ENCODE measurements around the gene PPP1R26. TPM values are rescaled to one million over a fixed set of nuclear protein-coding genes. Genes with fewer than 3 reads are reported as not detected.

The PPP1R26 gene
- total and polyA plus RNA-seq, 2 of the 13 experiments (the other 11 are each of a cell fraction or from before 2014, with no cell fraction given), result 8.6 to 11.6 TPM

- TF ChIP-seq ZNF225 (CRISPR knock-in tag; IDR thresholded peaks at IDR 0.05) (no peak), CENPT (CRISPR knock-in tag; IDR thresholded peaks at IDR 0.05; ENCODE audit: low read depth) (0 out of 2 replicates have a peak, but pooled peaks have one; percentile 47), ZNF496 (CRISPR knock-in tag; IDR thresholded peaks at IDR 0.05; ENCODE audit: insufficient replicate concordance) (no peak), CBFB (CRISPR knock-in tag; IDR thresholded peaks at IDR 0.05) (peak; percentile 81), ZNF660 (CRISPR knock-in tag; IDR thresholded peaks at IDR 0.05; ENCODE audit: borderline replicate concordance, low read depth) (no peak), BCL3 (CRISPR knock-in tag; IDR thresholded peaks at IDR 0.05) (peak; percentile 45; the same call in 1 of the 2 replicates), ZNF101 (CRISPR knock-in tag; IDR thresholded peaks at IDR 0.05; ENCODE audit: borderline replicate concordance, low read depth) (0 out of 2 replicates have a peak, but pooled peaks have one; percentile 48), ZNF513 (CRISPR knock-in tag; conservative IDR thresholded peaks at IDR 0.05) (no peak), THAP11 (CRISPR knock-in tag; IDR thresholded peaks at IDR 0.05) (peak; percentile 90), ZNF546 (CRISPR knock-in tag; conservative IDR thresholded peaks at IDR 0.05) (no peak), MTA3 (CRISPR knock-in tag; IDR thresholded peaks at IDR 0.05) (no peak), ZNF33A (CRISPR knock-in tag; IDR thresholded peaks at IDR 0.05; ENCODE audit: borderline replicate concordance) (0 out of 2 replicates have a peak, but pooled peaks have one; percentile 41), ZNF609 (CRISPR knock-in tag; IDR thresholded peaks at IDR 0.05; ENCODE audit: borderline replicate concordance) (no peak), POGZ (CRISPR knock-in tag; IDR thresholded peaks at IDR 0.05) (peak; percentile 78), KDM1A (CRISPR knock-in tag; IDR thresholded peaks at IDR 0.05) (no peak), RFX1 (IDR thresholded peaks at IDR 0.05) (no peak), ZNF317 (CRISPR knock-in tag; IDR thresholded peaks at IDR 0.05) (no peak), NFIB (CRISPR knock-in tag; IDR thresholded peaks at IDR 0.05; ENCODE audit: borderline replicate concordance) (no peak), MAFK (conservative IDR thresholded peaks at IDR 0.05 in 1 of 2, IDR thresholded peaks at IDR 0.05 in 1 of 2; ENCODE audit: low read length in 2 of 2) (no peak), SNAPC2 (CRISPR knock-in tag; IDR thresholded peaks at IDR 0.05) (no peak)
Measured at GRCh38 chr9:135500525-135501260, 21.1 kb downstream of the PPP1R26 start, which contains the start of gene MRPS2 (continued).

Data from HepG2 (cell line).